ENCODE data around the gene CUX1.

Gene CUX1

GRCh38 chr7:101890749-101891523 is 73.5 kb downstream of the CUX1 start:
- DNase-seq (ENCODE audit: low read depth, low spot score): no peak

DNA sequence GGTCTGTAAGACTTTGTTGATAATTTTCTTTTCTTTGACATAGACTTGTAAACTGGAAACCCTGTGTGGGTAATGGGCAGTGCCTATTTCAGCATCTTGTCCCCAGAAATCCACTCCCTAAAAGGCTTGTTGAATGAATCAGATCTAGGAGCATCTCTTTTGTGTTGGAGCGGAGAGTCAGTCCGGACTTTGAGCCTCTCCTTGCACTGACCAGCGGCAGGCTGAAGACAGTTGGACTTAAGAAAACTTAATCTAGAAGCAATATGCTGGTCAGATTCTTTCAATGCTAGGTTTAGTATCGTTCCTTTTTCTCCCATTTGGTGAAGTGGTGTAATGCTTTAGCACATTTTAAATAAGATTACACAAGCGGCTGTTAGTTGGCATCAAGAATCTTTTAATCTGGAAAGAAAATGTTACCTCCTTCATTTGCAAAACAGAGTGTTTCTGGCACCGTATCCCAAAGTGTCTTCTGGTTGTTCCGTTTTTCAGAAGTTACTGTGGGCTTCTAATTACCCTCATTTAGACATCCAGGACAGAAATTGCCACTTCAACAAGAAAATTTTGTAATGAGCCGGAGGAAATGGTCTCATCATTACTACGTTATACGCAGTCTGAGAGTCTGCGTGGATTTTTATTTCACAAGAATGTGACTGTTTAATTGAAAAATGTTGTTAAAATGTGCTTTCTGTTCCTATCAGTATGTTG is 74.7 kb downstream of the CUX1 start:
- no peak for DNase-seq (ENCODE audit: low read depth, low spot score)

GRCh38 chr7:101893341-101894082 is 76.1 kb downstream of the CUX1 start:
- DNase-seq (ENCODE audit: low read depth, low spot score): no peak

- DNase-seq (ENCODE audit: low read depth, low spot score): no peak
These were observed 78.9 kb downstream of the CUX1 start for GRCh38 chr7:101896316-101896715.

GRCh38 chr7:101896941-101897340 is 79.5 kb downstream of the CUX1 start:
- no peak for DNase-seq (ENCODE audit: low read depth, low spot score)

GRCh38 chr7:101898106-101898505 is 80.7 kb downstream of the CUX1 start:
- no peak for DNase-seq (ENCODE audit: low read depth, low spot score)

GRCh38 chr7:101899616-101900015 is 82.2 kb downstream of the CUX1 start:
- DNase-seq (ENCODE audit: low read depth, low spot score): no peak

- no peak for DNase-seq (ENCODE audit: low read depth, low spot score)
These were observed 82.7 kb downstream of the CUX1 start for GRCh38 chr7:101900103-101900502.

- DNase-seq (ENCODE audit: low read depth, low spot score): no peak
These were observed 84.5 kb downstream of the CUX1 start for GRCh38 chr7:101901661-101902491.

DNA sequence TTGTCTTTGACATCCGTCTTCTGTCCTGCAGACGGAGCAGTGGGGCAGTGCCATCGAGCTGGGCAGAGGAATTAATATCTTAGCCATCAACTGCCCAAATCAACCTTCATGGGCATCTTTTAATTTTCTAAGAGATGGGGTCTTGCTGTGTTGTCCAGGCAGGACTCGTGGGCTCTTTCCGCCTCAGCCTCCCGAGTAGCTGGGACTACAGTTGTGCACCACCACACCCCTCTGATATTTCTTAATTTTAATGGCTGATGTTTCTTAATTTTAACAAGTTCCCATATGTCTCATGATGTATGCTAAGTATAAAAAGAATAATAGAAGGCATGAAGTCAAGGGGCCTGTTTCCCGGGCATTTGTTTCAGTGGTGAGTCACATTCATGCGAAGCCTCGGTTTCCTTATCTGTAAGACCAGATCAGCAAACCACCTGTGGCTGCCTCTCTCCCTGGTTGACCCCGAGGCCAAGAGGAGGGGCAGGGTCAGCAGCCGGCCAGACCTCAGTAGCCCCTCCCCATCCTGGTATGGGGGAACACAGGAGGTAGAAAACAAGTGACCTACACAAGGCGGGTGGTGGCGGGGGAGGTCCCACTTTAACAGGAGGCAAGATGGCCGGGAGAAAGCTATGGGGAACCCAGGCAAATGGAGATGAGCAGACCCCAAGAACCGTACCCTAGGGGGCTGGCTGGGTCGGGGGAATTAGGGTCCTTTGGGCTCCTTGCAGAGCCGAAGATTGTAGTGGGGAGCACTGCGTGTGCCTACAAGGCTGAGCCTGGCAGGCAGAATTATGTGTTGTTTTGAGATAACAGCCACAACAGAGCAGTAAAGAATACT is 85.5 kb downstream of the CUX1 start:
- no peak for DNase-seq (ENCODE audit: low read depth, low spot score)

DNA sequence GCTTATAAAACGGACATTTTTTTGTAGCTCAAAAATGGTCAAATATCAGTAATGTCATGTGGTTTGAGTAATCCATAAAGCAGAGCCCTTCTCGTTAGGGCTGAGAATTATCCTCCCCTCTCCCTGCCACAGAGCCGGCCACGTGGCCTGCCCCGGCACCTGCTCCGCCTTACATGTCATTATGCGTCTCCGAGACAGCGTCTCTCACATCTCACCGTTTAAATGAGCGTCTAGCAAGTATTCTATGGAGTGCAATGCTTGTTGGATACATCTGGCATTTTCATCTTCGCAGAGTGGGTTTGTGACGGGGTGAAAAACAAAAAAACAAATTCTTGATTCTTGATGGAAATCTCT is 86.1 kb downstream of the CUX1 start:
- DNase-seq (ENCODE audit: low read depth, low spot score): no peak

DNA sequence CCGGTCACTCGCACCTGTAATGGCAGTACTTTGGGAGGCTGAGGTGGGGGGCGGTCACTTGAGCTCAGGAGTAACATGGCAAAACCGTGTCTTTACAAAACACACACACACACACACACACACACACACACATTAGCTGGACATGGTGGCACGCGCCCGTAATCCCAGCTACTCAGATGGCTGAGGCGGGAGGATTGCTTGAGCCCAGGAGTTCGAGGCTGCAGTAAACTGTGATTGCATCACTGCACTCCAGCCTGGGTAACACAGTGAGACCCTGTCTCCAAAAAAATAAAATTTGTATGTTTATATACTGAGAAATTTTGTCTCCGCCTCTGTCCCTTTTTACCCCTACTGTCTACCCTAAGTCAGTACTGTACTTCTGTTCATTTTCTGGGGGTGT is 86.6 kb downstream of the CUX1 start:
- no peak for DNase-seq (ENCODE audit: low read depth, low spot score)

DNA sequence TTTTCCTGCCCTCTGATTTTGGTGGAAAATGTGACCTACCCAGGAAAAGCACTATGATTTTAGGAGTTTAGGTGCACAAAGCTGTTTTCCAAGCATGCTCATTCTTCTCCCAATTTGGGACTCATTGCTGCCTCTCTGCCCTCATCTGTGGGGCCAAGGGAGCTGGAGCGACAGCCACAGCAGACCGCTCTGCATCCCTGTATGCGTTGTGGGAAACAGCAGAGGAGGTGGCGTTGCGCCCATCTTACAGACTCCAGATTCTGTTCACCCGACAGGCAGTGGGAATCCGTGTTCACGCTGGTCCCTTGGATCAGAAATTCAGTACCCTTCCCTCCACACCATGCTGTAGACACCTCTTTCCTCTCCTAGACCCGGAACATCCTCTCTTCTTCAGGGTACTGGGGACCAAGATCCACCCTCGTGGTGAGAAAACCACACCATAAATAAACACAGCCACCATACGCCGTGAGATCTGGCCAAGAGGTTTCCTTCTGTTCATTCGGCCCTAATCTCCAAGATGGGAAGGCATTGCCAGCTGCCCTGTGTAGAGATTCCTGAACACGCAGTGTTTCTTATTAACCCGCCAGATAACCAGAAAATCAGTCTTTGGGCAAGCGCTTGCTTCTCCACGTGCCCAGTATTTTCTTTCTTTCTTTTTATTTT is 87.9 kb downstream of the CUX1 start:
- no peak for DNase-seq (ENCODE audit: low read depth, low spot score)

- no peak for DNase-seq (ENCODE audit: low read depth, low spot score)
These were observed 89.1 kb downstream of the CUX1 start for GRCh38 chr7:101906291-101907240.

GRCh38 chr7:101910991-101911799 is 93.8 kb downstream of the CUX1 start:
- no peak for DNase-seq (ENCODE audit: low read depth, low spot score)

GRCh38 chr7:101911800-101912715 is 94.6 kb downstream of the CUX1 start:
- no peak for DNase-seq (ENCODE audit: low read depth, low spot score)

DNA sequence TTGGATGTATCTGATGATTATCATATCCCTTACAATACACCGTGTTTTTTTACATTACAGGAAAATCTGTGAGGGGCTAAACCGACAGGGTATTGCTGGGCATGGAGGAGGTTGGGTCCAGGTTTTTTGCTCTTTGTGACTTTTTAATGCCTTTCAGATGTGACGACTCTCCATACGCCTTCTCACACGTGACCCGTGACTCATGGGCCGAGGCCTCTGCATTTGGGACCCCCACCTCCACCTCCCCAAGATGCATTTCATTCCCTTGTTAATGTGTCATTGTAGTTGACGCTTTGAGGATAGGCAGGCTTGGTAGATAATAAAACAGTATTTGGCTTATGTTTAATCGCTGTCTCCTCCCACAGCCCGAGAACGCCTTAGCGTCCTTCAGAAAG is 95.3 kb downstream of the CUX1 start:
- DNase-seq (ENCODE audit: low read depth, low spot score): no peak

Measured in activated CD4-positive, CD25-positive, alpha-beta regulatory T cell treated with anti-CD3 and anti-CD28 coated beads, Interleukin-2, amount 50 U/mL, for 16 hours (primary cell).